CD1c-positive myeloid dendritic cell (primary cell): ENCODE data around the gene ECHS1.
A peak's percentile ranks its signal among the peaks of the same experiment; 100 is the strongest.

Experiments used
- DNase-seq: peaks from one replicate; pipeline ENCODE4 v3.0.0-alpha.2; 2016; ENCODE audit errors: extremely low spot score

ECHS1 gene

GRCh38 chr10:133358162-133358924 lies 14.8 kb downstream of the ECHS1 start:
- no peak for DNase-seq

GRCh38 chr10:133357285-133358161 lies 15.6 kb downstream of the ECHS1 start, which contains the start of gene FUOM:
TSS of gene FUOM (minus strand) at chr10:133358019. CDS start at chr10:133358007, 12 bp downstream.
- DNase-seq, result peak; percentile 96

GRCh38 chr10:133356549-133357284 lies 16.4 kb downstream of the ECHS1 start:
- DNase-seq, result no peak

GRCh38 chr10:133355991-133356390 lies 17.2 kb downstream of the ECHS1 start:
- DNase-seq, result no peak

GRCh38 chr10:133355266-133355665 lies 17.9 kb downstream of the ECHS1 start:
- no peak for DNase-seq

GRCh38 chr10:133354672-133355240 lies 18.4 kb downstream of the ECHS1 start:
- no peak for DNase-seq

- no peak for DNase-seq
Observed at GRCh38 chr10:133353988-133354605, 19.1 kb downstream of the ECHS1 start.

GRCh38 chr10:133353202-133353959 lies 19.8 kb downstream of the ECHS1 start:
- no peak for DNase-seq

- no peak for DNase-seq
Observed at GRCh38 chr10:133351408-133352318, 21.5 kb downstream of the ECHS1 start.

GRCh38 chr10:133350950-133351329 lies 22.2 kb downstream of the ECHS1 start:
- no peak for DNase-seq

- DNase-seq, result no peak
Observed at GRCh38 chr10:133350283-133350949, 22.7 kb downstream of the ECHS1 start.

GRCh38 chr10:133349577-133350011 lies 23.6 kb downstream of the ECHS1 start:
- DNase-seq, result no peak

- DNase-seq, result no peak
Observed at GRCh38 chr10:133349160-133349568, 24.0 kb downstream of the ECHS1 start.

- DNase-seq, result no peak
Observed at GRCh38 chr10:133347710-133348517, 25.2 kb downstream of the ECHS1 start.

- DNase-seq, result no peak
Observed at GRCh38 chr10:133346413-133346812, 26.7 kb downstream of the ECHS1 start.

GRCh38 chr10:133344236-133344635 lies 28.9 kb downstream of the ECHS1 start:
- no peak for DNase-seq

- no peak for DNase-seq
Observed at GRCh38 chr10:133343558-133343957, 29.6 kb downstream of the ECHS1 start.

GRCh38 chr10:133342942-133343341 lies 30.2 kb downstream of the ECHS1 start:
- no peak for DNase-seq
